ENCODE results near the gene FXYD4. TPM values are rescaled to one million over a fixed set of nuclear protein-coding genes. Genes with fewer than 3 reads are reported as not detected.
"Not testable (repeated sequence)": the region's sequence is repeated elsewhere in the genome, so short reads cannot be mapped to it uniquely, and the experiment has no call there.

FXYD4 gene
- total RNA-seq, 1 donor from 2014 or later = 1.1 TPM

GRCh38 chr10:43336641-43337318 is 34.7 kb upstream of the FXYD4 start:
- no peak for TF ChIP-seq CTCF (IDR thresholded peaks at IDR 0.05)
- peaks cover 10% of the 10 kb centered on the region for H3K4me1 ChIP-seq
- intact Hi-C loops (cut with DNase I) = no loop called here
- no peaks in the 10 kb centered on the region for H3K36me3 ChIP-seq
- ATAC-seq (peak; percentile 44), DNase-seq (no peak)
- no peak overlapping the region for H3K4me3 ChIP-seq
- H3K27me3 ChIP-seq = no peaks in the 10 kb centered on the region
- H3K9me3 ChIP-seq = no peaks in the 10 kb centered on the region
- peak overlapping the region; percentile 30 for H3K27ac ChIP-seq

GRCh38 chr10:43337536-43337935 is 33.9 kb upstream of the FXYD4 start:
- ATAC-seq; H3K27ac ChIP-seq; intact Hi-C loops (cut with DNase I): not testable (repeated sequence)

GRCh38 chr10:43338117-43338516 is 33.3 kb upstream of the FXYD4 start:
- Histone ChIP-seq H3K27ac (no peak overlapping the region), H3K27me3 (no peaks in the 10 kb centered on the region), H3K36me3 (no peaks in the 10 kb centered on the region), H3K9me3 (no peaks in the 10 kb centered on the region), H3K4me3 (no peak overlapping the region), H3K4me1 (peaks cover 10% of the 10 kb centered on the region)
- intact Hi-C loops (cut with DNase I) = no loop called here
- ATAC-seq (no peak), DNase-seq (no peak)
- no peak for TF ChIP-seq CTCF (IDR thresholded peaks at IDR 0.05)

More at GRCh38 chr10:43337536-43337935, 33.9 kb upstream of the FXYD4 start:
- not testable (repeated sequence) for H3K4me1 ChIP-seq, H3K4me3 ChIP-seq, H3K9me3 ChIP-seq, H3K36me3 ChIP-seq, H3K27me3 ChIP-seq, DNase-seq

- Histone ChIP-seq H3K4me3 (no peak overlapping the region), H3K4me1 (peaks cover 10% of the 10 kb centered on the region), H3K27ac (no peak overlapping the region), H3K36me3 (no peaks in the 10 kb centered on the region), H3K27me3 (no peaks in the 10 kb centered on the region), H3K9me3 (no peaks in the 10 kb centered on the region)
- no peak for DNase-seq
- intact Hi-C loops (cut with DNase I) = no loop called here
- ATAC-seq = no peak
- TF ChIP-seq CTCF (IDR thresholded peaks at IDR 0.05) = no peak
These were observed 32.3 kb upstream of the FXYD4 start for GRCh38 chr10:43339136-43339535.

GRCh38 chr10:43340101-43340500 is 31.3 kb upstream of the FXYD4 start:
- intact Hi-C loops (cut with DNase I) = no loop called here
- no peak for ATAC-seq

GRCh38 chr10:43340619-43341018 is 30.8 kb upstream of the FXYD4 start:
- Histone ChIP-seq H3K4me1 (peaks cover 10% of the 10 kb centered on the region), H3K36me3 (no peaks in the 10 kb centered on the region), H3K27me3 (no peaks in the 10 kb centered on the region), H3K27ac (no peak overlapping the region), H3K4me3 (no peak overlapping the region), H3K9me3 (no peaks in the 10 kb centered on the region)
- TF ChIP-seq CTCF (IDR thresholded peaks at IDR 0.05) = no peak
- intact Hi-C loops (cut with DNase I) = no loop called here
- ATAC-seq (peak; percentile 89), DNase-seq (peak; percentile 87)

More at GRCh38 chr10:43340101-43340500, 31.3 kb upstream of the FXYD4 start:
- TF ChIP-seq CTCF (IDR thresholded peaks at IDR 0.05) = no peak
- Histone ChIP-seq H3K4me3 (no peak overlapping the region), H3K9me3 (no peaks in the 10 kb centered on the region), H3K4me1 (peaks cover 10% of the 10 kb centered on the region), H3K36me3 (no peaks in the 10 kb centered on the region), H3K27ac (no peak overlapping the region), H3K27me3 (no peaks in the 10 kb centered on the region)
- DNase-seq = no peak

All from upper lobe of right lung (tissue), 1 donor.